ENCODE data around the gene MACROD1. TPM values are rescaled to one million over a fixed set of nuclear protein-coding genes. Genes with fewer than 3 reads are reported as not detected.

The MACROD1 gene
- total RNA-seq, 4 donors from 2014 or later, result 17.1 to 30.0 (median 29.3) TPM

DNA sequence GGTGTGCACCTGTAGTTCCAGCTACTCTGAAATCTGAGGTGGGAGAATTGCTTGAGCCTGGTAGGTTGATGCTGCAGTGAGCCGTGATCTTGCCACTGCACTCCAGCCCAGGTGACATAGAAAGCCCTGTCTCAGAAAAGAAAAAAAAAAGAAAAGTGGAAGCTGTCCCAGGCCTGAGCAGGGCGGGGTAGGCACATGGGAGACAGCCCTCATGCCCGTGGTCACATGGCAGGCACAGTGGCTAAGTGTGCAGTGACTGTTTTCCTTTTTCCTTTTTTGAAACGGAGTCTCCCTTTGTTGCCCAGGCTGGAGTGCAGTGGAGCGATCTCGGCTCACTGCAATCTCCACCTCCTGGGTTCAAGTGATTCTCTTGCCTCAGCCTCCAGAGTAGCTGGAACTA is 171.9 kb downstream of the MACROD1 start:
- peaks cover 0 to 89% (median 0%) of the 10 kb centered on the region in 3 donors for H3K36me3 ChIP-seq
- no peaks in the 10 kb centered on the region for H3K27me3 ChIP-seq
- DNase-seq, result no peak
- peaks cover 0 to 6% (median 3%) of the 10 kb centered on the region in 4 donors for H3K4me1 ChIP-seq
- TF ChIP-seq, protein P1, sequence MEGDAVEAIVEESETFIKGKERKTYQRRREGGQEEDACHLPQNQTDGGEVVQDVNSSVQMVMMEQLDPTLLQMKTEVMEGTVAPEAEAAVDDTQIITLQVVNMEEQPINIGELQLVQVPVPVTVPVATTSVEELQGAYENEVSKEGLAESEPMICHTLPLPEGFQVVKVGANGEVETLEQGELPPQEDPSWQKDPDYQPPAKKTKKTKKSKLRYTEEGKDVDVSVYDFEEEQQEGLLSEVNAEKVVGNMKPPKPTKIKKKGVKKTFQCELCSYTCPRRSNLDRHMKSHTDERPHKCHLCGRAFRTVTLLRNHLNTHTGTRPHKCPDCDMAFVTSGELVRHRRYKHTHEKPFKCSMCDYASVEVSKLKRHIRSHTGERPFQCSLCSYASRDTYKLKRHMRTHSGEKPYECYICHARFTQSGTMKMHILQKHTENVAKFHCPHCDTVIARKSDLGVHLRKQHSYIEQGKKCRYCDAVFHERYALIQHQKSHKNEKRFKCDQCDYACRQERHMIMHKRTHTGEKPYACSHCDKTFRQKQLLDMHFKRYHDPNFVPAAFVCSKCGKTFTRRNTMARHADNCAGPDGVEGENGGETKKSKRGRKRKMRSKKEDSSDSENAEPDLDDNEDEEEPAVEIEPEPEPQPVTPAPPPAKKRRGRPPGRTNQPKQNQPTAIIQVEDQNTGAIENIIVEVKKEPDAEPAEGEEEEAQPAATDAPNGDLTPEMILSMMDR (IDR thresholded peaks at IDR 0.05), result no peak
- TF ChIP-seq POLR2A (IDR thresholded peaks at IDR 0.05), result no peak
- no peaks in the 10 kb centered on the region for H3K9me3 ChIP-seq
- no peak overlapping the region for H3K4me3 ChIP-seq
- no peak overlapping the region for H3K27ac ChIP-seq

DNA sequence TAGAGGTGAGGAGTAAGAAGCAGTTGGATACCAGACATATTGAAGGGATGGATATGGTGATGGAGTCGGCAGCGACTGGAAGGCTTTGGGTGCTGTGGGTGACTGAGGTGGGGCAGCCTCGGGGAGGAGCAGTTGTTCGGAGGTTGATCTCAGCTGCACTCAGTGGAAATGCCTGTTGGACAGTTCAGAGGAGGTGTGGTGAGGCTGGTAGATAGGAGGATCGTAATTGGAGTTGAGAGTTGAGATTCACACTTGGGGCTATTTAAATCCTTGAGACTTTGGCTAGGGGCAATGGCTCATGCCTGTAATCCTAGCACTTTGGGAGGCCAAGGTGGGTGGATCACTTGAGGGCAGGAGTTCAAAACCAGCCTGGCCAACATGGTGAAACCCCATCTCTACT is 172.8 kb downstream of the MACROD1 start:
- Histone ChIP-seq H3K4me3 (no peak overlapping the region), H3K27ac (no peak overlapping the region), H3K27me3 (no peaks in the 10 kb centered on the region), H3K4me1 (peaks cover 0 to 3% (median 0%) of the 10 kb centered on the region in 4 donors), H3K36me3 (peaks cover 0 to 92% (median 0%) of the 10 kb centered on the region in 3 donors), H3K9me3 (no peaks in the 10 kb centered on the region)
- TF ChIP-seq, protein P1 (IDR thresholded peaks at IDR 0.05), result no peak
- no peak for TF ChIP-seq POLR2A (IDR thresholded peaks at IDR 0.05)
- DNase-seq, result no peak

DNA sequence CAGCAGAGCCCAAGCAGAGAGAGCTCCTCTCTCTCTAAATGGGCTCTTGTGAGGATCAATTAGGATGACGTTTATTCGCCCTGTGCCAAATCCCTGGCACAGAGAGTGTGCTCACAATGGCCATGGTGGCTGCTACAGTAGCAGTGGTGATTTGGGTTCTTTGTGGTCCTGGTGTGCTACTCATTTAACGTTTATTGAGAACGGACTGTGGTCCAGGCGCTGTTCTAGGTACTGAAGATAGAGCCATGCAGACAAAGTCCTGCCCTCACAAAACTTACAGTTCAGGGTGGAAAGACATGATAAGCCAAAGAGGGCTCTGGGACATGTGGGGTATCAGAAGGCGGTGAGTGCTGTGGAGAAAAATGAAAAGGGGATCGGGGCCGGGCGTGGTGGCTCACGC is 174.4 kb downstream of the MACROD1 start:
- no peak for TF ChIP-seq POLR2A (IDR thresholded peaks at IDR 0.05)
- TF ChIP-seq, protein P1 (IDR thresholded peaks at IDR 0.05), result no peak
- no peak overlapping the region for H3K27ac ChIP-seq
- no peaks in the 10 kb centered on the region for H3K9me3 ChIP-seq
- no peak for DNase-seq
- H3K27me3 ChIP-seq, result no peaks in the 10 kb centered on the region
- peaks cover 0 to 17% (median 10%) of the 10 kb centered on the region in 4 donors for H3K4me1 ChIP-seq
- peaks cover 0 to 77% (median 0%) of the 10 kb centered on the region in 3 donors for H3K36me3 ChIP-seq
- H3K4me3 ChIP-seq, result no peak overlapping the region

DNA sequence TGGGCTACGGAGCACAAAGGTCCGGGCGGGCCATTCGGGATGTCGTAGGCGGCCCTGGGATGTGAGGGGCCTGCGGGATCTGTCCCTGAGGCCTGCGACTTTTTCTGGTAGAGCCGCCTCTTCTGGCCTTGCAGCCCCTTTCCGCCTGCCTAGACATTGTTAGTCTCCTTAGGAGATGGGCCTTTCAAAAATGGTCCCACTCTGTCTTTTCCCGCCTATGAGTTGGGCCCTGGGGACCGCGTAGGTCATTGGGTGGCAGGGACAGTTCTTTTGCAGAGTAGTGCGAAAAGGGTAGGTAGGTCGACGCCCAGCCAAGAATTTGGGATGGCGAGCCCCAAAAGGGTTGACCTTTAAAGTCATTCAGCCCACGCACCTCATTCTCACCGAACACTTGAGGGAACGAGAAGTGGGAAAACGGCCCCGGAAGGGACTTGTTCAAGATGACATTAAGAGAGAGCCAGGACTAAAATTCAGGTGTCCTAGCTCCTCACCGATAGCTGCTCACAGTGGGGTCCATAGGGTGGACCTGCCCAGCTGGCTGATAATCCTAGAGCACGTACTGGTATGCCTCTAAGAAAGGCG is 178.9 kb downstream of the MACROD1 start:
- DNase-seq, result no peak

DNA sequence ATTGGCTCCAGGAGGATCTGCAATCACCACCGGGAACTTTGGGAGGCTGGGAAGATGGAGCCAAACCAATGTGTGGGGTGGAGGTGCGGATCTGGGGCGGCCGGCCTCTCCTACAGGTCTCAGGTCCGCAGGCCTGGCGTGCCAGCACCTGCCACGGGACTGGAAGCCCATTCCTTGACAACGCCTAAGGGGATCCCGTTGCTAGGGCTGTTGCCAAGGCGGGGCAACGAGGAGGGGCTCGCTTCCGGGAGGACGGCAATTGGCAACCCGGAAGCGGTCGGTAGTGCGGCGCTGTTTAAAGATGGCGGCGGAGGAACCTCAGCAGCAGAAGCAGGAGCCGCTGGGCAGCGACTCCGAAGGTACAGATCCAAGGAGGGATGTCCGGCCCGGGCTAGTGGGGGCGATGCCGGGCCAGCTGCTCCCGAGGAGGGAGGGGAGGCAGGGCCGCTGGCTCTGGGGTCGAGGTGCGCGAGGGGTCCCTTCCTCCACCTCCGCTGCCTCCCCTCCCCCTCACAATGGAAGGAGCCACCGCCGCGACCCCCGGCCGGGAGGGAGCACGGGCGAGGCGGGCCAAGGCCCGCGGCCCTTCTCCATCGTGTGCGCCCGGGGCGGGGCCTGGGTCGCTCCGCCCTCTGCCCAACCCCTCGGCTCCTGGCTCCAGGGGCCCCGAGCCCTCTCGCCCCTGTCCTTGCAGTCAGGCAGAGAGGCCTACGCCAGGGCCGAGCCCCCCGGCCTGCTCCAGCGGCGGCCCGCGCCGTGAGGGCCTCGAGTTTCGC is 179.6 kb downstream of the MACROD1 start, which contains the start of gene OTUB1:
OTUB1 (plus strand) TSS at position 283 of the 776 bp plus-strand sequence; CDS start at position 302, 19 bp downstream.
- peaks cover 0 to 30% (median 0%) of the 10 kb centered on the region in 3 donors for H3K36me3 ChIP-seq
- H3K27me3 ChIP-seq, result no peaks in the 10 kb centered on the region
- peak within 1 kb of the TSS; percentile 85 to 91 (median 90) for H3K27ac ChIP-seq
- no peaks in the 10 kb centered on the region for H3K9me3 ChIP-seq
- peak; percentile 88 to 95 (median 93) for DNase-seq
- peaks cover 0 to 20% (median 10%) of the 10 kb centered on the region in 4 donors for H3K4me1 ChIP-seq
- H3K4me3 ChIP-seq, result peak within 1 kb of the TSS; percentile 94 to 98 (median 98)
- TF ChIP-seq, protein P1 (IDR thresholded peaks at IDR 0.05), result peak in 1 of 6 experiments; percentile 9
- TF ChIP-seq POLR2A (IDR thresholded peaks at IDR 0.05), result peak in 1 of 2 donors; percentile 63

More for the DNA sequence above, 178.9 kb downstream of the MACROD1 start:
- TF ChIP-seq POLR2A (IDR thresholded peaks at IDR 0.05), result no peak
- TF ChIP-seq, protein P1 (IDR thresholded peaks at IDR 0.05), result no peak
- Histone ChIP-seq H3K4me1 (peaks cover 0 to 20% (median 10%) of the 10 kb centered on the region in 4 donors), H3K4me3 (peak overlapping the region; percentile 94 to 98 (median 98)), H3K36me3 (peaks cover 0 to 37% (median 0%) of the 10 kb centered on the region in 3 donors), H3K9me3 (no peaks in the 10 kb centered on the region), H3K27me3 (no peaks in the 10 kb centered on the region), H3K27ac (peak overlapping the region; percentile 85 to 91 (median 90))

Measured in Peyer's patch (tissue), 4 donors.